ENCODE data around the gene MCU.

DNA sequence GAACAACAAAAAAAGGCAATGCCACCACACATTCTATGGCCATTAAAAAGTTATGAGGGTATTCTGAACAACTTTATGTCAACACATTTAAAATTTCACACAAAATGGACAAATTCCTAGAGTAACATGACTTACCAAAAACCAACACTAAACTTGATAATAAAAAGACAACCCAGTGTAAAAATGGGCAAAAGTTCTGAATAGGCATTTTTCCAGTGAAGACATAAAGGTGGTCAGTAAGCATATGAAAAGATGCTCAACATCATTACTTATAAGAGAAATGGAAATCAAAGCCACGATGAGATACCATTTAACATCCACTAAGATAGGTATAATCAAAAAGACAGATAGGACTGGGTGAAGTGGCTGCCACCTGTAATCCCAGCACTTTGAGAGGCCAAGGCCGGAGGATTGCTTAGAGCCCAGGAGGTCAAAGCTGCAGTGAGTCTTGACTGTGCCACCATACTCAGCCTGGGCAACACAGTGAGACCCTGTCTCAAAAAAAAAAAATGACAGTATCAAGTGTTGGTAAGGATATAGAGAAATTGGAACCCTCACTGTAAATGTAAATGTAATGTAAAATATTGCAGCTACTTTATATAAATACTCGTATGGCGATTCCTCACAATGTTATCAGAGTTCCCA lies 130.5 kb downstream of the MCU start:
- TF ChIP-seq, protein P1, sequence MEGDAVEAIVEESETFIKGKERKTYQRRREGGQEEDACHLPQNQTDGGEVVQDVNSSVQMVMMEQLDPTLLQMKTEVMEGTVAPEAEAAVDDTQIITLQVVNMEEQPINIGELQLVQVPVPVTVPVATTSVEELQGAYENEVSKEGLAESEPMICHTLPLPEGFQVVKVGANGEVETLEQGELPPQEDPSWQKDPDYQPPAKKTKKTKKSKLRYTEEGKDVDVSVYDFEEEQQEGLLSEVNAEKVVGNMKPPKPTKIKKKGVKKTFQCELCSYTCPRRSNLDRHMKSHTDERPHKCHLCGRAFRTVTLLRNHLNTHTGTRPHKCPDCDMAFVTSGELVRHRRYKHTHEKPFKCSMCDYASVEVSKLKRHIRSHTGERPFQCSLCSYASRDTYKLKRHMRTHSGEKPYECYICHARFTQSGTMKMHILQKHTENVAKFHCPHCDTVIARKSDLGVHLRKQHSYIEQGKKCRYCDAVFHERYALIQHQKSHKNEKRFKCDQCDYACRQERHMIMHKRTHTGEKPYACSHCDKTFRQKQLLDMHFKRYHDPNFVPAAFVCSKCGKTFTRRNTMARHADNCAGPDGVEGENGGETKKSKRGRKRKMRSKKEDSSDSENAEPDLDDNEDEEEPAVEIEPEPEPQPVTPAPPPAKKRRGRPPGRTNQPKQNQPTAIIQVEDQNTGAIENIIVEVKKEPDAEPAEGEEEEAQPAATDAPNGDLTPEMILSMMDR (optimal IDR thresholded peaks at IDR 0.05 in 1 of 3, IDR thresholded peaks at IDR 0.05 in 1 of 3, conservative IDR thresholded peaks at IDR 0.05 in 1 of 3; ENCODE audit: extremely low read depth in 1 of 3, insufficient read depth in 2 of 3, low read length in 3 of 3), result no peak
- no peak for TF ChIP-seq EZH2 (IDR thresholded peaks at IDR 0.05; ENCODE audit: low read length)

Measured in keratinocyte (primary cell).